GM12892 (cell line): Measurements from ENCODE around the gene LIPH.

Experiments
- POLR2A ChIP-seq: IDR thresholded peaks from 2 replicates; pipeline ENCODE4 v1.6.1; 2011; ENCODE audit warnings: low read depth, low read length, control low read depth
- POLR2AphosphoS5 ChIP-seq: IDR thresholded peaks from 2 replicates; pipeline ENCODE4 v1.6.1; 2011; ENCODE audit warnings: low read depth, low read length, control low read depth
- TAF1 ChIP-seq: IDR thresholded peaks from 2 replicates; pipeline ENCODE4 v1.6.1; 2011; ENCODE audit warnings: low read depth, mild to moderate bottlenecking, control low read depth, low read length, borderline replicate concordance

DNA sequence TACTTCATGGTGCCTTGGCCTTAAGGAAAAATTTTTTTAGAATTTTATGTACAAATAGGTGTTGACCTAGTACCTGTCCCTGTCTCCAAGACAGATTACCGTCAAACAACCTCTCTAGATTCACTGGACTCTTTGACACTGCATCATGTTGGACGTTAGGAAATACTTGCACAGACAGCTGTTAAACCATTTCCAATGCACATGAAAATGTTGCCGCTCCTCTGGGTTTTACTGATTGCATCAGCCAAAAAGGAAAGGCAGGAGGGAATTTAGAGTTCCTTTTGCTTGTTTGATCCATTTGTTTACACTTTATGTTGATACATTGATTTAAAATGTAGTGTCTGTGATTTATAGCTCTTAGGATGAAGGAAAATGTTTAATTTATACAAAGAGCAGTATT lies 68.1 kb downstream of the LIPH start:
- TF ChIP-seq POLR2AphosphoS5 (no peak), TAF1 (no peak), POLR2A (no peak)
